Naive B cell (primary cell): ENCODE results near the gene RBFOX2. TPM values are rescaled to one million over a fixed set of nuclear protein-coding genes. Genes with fewer than 3 reads are reported as not detected.
"Not testable (repeated sequence)": the region's sequence is repeated elsewhere in the genome, so short reads cannot be mapped to it uniquely, and the experiment has no call there.

Experiments used
- ATAC-seq, 2 donors: fragments of 150-1000 bp; cut with Tn5 transposase; 2 replicates each; pipeline ENCODE4 v1.10.0; 2021; ENCODE audit warnings: low read depth in 2 of 2, mild to moderate bottlenecking in 2 of 2, moderate library complexity in 2 of 2
- DNase-seq: peaks from one replicate; pipeline ENCODE4 v3.0.0; 2022
- H3K27ac Mint-ChIP-seq, 6 donors: one replicate each; pipeline ENCODE4 v1.8.0; 2020 to 2022; ENCODE audit warnings: mild to moderate bottlenecking in 6 of 6, mixed read lengths in 6 of 6, moderate library complexity in 5 of 6, inconsistent platforms in 2 of 6
- H3K27me3 Mint-ChIP-seq, 3 donors: one replicate each; pipeline ENCODE4 v1.8.0; 2021 to 2022; ENCODE audit warnings: mixed read lengths in 3 of 3, mild to moderate bottlenecking in 1 of 3
- H3K36me3 Mint-ChIP-seq, 2 donors: one replicate each; pipeline ENCODE4 v1.8.0; 2020 to 2022; ENCODE audit warnings: mixed read lengths in 2 of 2, inconsistent platforms in 1 of 2, mild to moderate bottlenecking in 1 of 2
- H3K4me1 Mint-ChIP-seq, 3 donors: one replicate each; pipeline ENCODE4 v1.8.0; 2020 to 2022; ENCODE audit warnings: mixed read lengths in 3 of 3, inconsistent platforms in 1 of 3, mild to moderate bottlenecking in 1 of 3, moderate library complexity in 1 of 3
- H3K4me3 Mint-ChIP-seq, 8 donors: one replicate each; pipeline ENCODE4 v1.8.0; 2020 to 2022; ENCODE audit warnings: mild to moderate bottlenecking in 8 of 8, mixed read lengths in 8 of 8, moderate library complexity in 8 of 8, inconsistent platforms in 2 of 8
- H3K9me3 Mint-ChIP-seq, 7 donors: one replicate each; pipeline ENCODE4 v1.8.0; 2020 to 2022; ENCODE audit warnings: mixed read lengths in 7 of 7, mild to moderate bottlenecking in 5 of 7, inconsistent platforms in 2 of 7, moderate library complexity in 1 of 7
- polyA plus RNA-seq, 6 donors: library from polyadenylated mRNA; unstranded; fragments of 300-500 nt; fragmentation: Illumina TruSeq; gene quantifications; one replicate each; pipeline ENCODE4 v1.2.3, GENCODE V29; 2021; ENCODE audit warnings: low read depth in 6 of 6

The RBFOX2 gene, protein sequence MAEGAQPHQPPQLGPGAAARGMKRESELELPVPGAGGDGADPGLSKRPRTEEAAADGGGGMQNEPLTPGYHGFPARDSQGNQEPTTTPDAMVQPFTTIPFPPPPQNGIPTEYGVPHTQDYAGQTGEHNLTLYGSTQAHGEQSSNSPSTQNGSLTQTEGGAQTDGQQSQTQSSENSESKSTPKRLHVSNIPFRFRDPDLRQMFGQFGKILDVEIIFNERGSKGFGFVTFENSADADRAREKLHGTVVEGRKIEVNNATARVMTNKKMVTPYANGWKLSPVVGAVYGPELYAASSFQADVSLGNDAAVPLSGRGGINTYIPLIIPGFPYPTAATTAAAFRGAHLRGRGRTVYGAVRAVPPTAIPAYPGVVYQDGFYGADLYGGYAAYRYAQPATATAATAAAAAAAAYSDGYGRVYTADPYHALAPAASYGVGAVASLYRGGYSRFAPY
- not detected for polyA plus RNA-seq

- Mint-ChIP-seq H3K9me3 (peaks cover 0 to 1% (median 0%) of the 10 kb centered on the region in 7 donors), H3K27ac (peak within 1 kb of the TSS in 4 of 6 donors; percentile 12 to 62 (median 46)), H3K36me3 (no peaks in the 10 kb centered on the region), H3K27me3 (peaks cover 72 to 78% (median 76%) of the 10 kb centered on the region in 3 donors), H3K4me1 (peaks cover 14 to 15% (median 15%) of the 10 kb centered on the region in 3 donors), H3K4me3 (peak within 1 kb of the TSS; percentile 69 to 95 (median 86))
- ATAC-seq (peak; percentile 72 to 75), DNase-seq (peak; percentile 39)
Observed at GRCh38 chr22:36028646-36029405, at the start of gene RBFOX2. Gene RBFOX2, minus strand, starts transcription at chr22:36028824. Its CDS starts 399 bp downstream, at chr22:36028425.

GRCh38 chr22:36077271-36077670 lies 48.6 kb upstream of the RBFOX2 start:
- H3K4me3 Mint-ChIP-seq: no peak overlapping the region
- ATAC-seq: no peak
- H3K27ac Mint-ChIP-seq: no peak overlapping the region
- H3K27me3 Mint-ChIP-seq: peaks cover 0 to 36% (median 8%) of the 10 kb centered on the region in 3 donors
- H3K36me3 Mint-ChIP-seq: no peaks in the 10 kb centered on the region
- peaks cover 0 to 4% (median 0%) of the 10 kb centered on the region in 7 donors for H3K9me3 Mint-ChIP-seq
- H3K4me1 Mint-ChIP-seq: no peaks in the 10 kb centered on the region
- no peak for DNase-seq

GRCh38 chr22:36075724-36076123 lies 47.1 kb upstream of the RBFOX2 start:
- H3K36me3 Mint-ChIP-seq: no peaks in the 10 kb centered on the region
- no peaks in the 10 kb centered on the region for H3K4me1 Mint-ChIP-seq
- H3K4me3 Mint-ChIP-seq: no peak overlapping the region
- ATAC-seq (no peak), DNase-seq (no peak)
- peaks cover 0 to 33% (median 8%) of the 10 kb centered on the region in 3 donors for H3K27me3 Mint-ChIP-seq
- H3K27ac Mint-ChIP-seq: no peak overlapping the region
- H3K9me3 Mint-ChIP-seq: peaks cover 0 to 4% (median 0%) of the 10 kb centered on the region in 7 donors

DNA sequence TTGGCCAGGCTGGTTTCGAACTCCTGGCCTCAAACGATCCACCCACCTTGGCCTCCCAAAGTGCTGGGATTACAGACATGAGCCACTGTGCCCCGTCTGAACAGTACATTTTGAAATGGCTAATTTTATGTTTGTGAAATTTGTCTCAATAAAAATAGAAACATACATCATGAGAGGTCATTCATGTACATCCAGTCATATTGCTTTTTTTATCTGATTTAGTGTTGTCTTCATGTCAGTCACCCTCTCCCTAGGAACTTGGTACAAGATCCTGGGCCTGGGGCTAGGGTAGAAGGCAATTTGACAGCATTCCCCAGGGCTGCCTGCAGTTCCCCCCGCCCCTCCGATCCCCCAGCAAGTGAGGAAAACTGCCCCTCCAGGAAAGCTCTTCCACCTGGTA lies 46.6 kb upstream of the RBFOX2 start:
- no peak for ATAC-seq
- H3K27me3 Mint-ChIP-seq: peaks cover 0 to 30% (median 8%) of the 10 kb centered on the region in 3 donors
- H3K4me3 Mint-ChIP-seq: no peak overlapping the region
- peaks cover 0 to 4% (median 0%) of the 10 kb centered on the region in 7 donors for H3K9me3 Mint-ChIP-seq
- H3K4me1 Mint-ChIP-seq: no peaks in the 10 kb centered on the region
- DNase-seq: no peak
- peak overlapping the region in 1 of 6 donors; percentile 62 for H3K27ac Mint-ChIP-seq
- H3K36me3 Mint-ChIP-seq: no peaks in the 10 kb centered on the region

- Mint-ChIP-seq H3K4me3 (no peak overlapping the region), H3K4me1 (no peaks in the 10 kb centered on the region)
- no peak for ATAC-seq
Observed at GRCh38 chr22:36073476-36073875, 44.9 kb upstream of the RBFOX2 start.

DNA sequence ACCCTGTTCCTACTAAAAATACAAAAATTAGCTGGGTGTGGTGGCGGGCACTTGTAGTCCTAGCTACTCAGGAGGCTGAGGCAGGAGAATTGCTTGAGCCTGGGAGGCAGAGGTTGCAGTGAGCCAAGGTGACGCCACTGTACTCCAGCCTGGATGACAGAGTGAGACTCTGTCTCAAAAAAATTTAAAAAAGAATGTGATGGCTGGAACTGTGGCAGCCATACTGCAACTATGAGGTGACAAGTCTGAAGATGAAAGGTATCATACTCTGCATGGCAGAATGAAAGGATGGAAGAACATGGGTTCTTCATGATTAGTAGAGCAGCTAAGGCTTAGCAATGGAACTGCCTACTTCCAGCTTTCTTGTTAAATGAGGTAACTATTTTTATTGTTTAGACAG lies 42.0 kb upstream of the RBFOX2 start:
- Mint-ChIP-seq H3K4me3 (peak overlapping the region in 1 of 8 donors; percentile 56), H3K27ac (peak overlapping the region in 1 of 6 donors; percentile 33), H3K27me3 (peaks cover 8 to 21% (median 17%) of the 10 kb centered on the region in 3 donors)
- H3K4me1 Mint-ChIP-seq, DNase-seq, ATAC-seq, H3K9me3 Mint-ChIP-seq, H3K36me3 Mint-ChIP-seq: not testable (repeated sequence)

More at GRCh38 chr22:36073476-36073875, 44.9 kb upstream of the RBFOX2 start:
- H3K27me3 Mint-ChIP-seq: peaks cover 0 to 25% (median 11%) of the 10 kb centered on the region in 3 donors
- H3K36me3 Mint-ChIP-seq: peaks cover 0 to 5% of the 10 kb centered on the region in 2 donors
- no peak overlapping the region for H3K27ac Mint-ChIP-seq
- H3K9me3 Mint-ChIP-seq: peaks cover 0 to 6% (median 1%) of the 10 kb centered on the region in 7 donors
- DNase-seq: no peak

GRCh38 chr22:36069368-36069767 lies 40.7 kb upstream of the RBFOX2 start:
- peaks cover 0 to 3% (median 0%) of the 10 kb centered on the region in 7 donors for H3K9me3 Mint-ChIP-seq
- H3K4me3 Mint-ChIP-seq: no peak overlapping the region
- peaks cover 0 to 5% of the 10 kb centered on the region in 2 donors for H3K36me3 Mint-ChIP-seq
- DNase-seq: no peak
- no peak overlapping the region for H3K27ac Mint-ChIP-seq
- peaks cover 9 to 13% (median 12%) of the 10 kb centered on the region in 3 donors for H3K4me1 Mint-ChIP-seq
- H3K27me3 Mint-ChIP-seq: peaks cover 13 to 20% (median 20%) of the 10 kb centered on the region in 3 donors
- no peak for ATAC-seq

DNA sequence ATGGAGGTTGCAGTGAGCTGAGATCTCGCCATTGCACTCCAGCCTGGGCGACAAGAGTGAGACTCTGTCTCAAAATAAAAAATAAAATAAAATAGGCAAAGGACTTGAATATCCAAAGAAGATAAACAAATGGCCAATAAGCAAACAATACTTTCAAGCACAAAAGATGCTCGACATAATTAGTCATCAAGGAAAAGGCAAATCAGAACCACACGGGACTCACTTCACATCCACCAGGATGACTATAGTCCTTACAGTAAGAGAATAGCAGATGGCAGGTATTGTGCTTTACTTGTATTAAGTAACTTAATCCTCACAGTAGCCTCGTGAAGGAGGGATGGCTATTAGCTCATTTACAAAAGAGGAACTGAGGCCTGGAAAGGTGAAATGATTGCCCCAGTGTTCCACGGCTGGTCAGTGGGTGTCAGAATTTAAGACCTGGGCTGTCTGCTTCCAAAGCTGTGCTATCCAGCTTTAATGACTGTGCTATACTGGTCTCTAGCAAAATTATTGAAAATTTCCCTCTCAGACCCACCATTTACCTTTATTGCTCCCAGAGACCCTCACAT lies 40.2 kb upstream of the RBFOX2 start:
- Mint-ChIP-seq H3K27me3 (peaks cover 18 to 25% (median 25%) of the 10 kb centered on the region in 3 donors), H3K4me1 (peaks cover 9 to 13% (median 12%) of the 10 kb centered on the region in 3 donors), H3K27ac (no peak overlapping the region), H3K9me3 (peaks cover 0 to 3% (median 0%) of the 10 kb centered on the region in 7 donors), H3K36me3 (peaks cover 0 to 5% of the 10 kb centered on the region in 2 donors), H3K4me3 (no peak overlapping the region)
- DNase-seq (no peak), ATAC-seq (no peak)

- Mint-ChIP-seq H3K27ac (peak overlapping the region in 1 of 6 donors; percentile 39), H3K9me3 (peaks cover 0 to 3% (median 0%) of the 10 kb centered on the region in 7 donors), H3K4me3 (no peak overlapping the region), H3K4me1 (peaks cover 9 to 13% (median 12%) of the 10 kb centered on the region in 3 donors), H3K27me3 (peaks cover 25 to 38% (median 31%) of the 10 kb centered on the region in 3 donors), H3K36me3 (peaks cover 0 to 5% of the 10 kb centered on the region in 2 donors)
- ATAC-seq (no peak), DNase-seq (no peak)
Observed at GRCh38 chr22:36067235-36067558, 38.6 kb upstream of the RBFOX2 start.

GRCh38 chr22:36065775-36066544 lies 37.3 kb upstream of the RBFOX2 start:
- peaks cover 25 to 38% (median 31%) of the 10 kb centered on the region in 3 donors for H3K27me3 Mint-ChIP-seq
- peaks cover 0 to 3% (median 0%) of the 10 kb centered on the region in 7 donors for H3K9me3 Mint-ChIP-seq
- ATAC-seq (peak; percentile 62 to 77), DNase-seq (peak; percentile 41)
- peaks cover 0 to 5% of the 10 kb centered on the region in 2 donors for H3K36me3 Mint-ChIP-seq
- peak overlapping the region; percentile 48 to 90 (median 78) for H3K4me3 Mint-ChIP-seq
- H3K4me1 Mint-ChIP-seq: peaks cover 9 to 13% (median 12%) of the 10 kb centered on the region in 3 donors
- H3K27ac Mint-ChIP-seq: peak overlapping the region in 4 of 6 donors; percentile 22 to 80 (median 53)

GRCh38 chr22:36065462-36065774 lies 36.8 kb upstream of the RBFOX2 start:
- DNase-seq (no peak), ATAC-seq (no peak)
- peaks cover 9 to 13% (median 12%) of the 10 kb centered on the region in 3 donors for H3K4me1 Mint-ChIP-seq
- H3K9me3 Mint-ChIP-seq: peaks cover 0 to 3% (median 0%) of the 10 kb centered on the region in 7 donors
- H3K36me3 Mint-ChIP-seq: peaks cover 0 to 5% of the 10 kb centered on the region in 2 donors
- peak overlapping the region in 7 of 8 donors; percentile 65 to 90 (median 75) for H3K4me3 Mint-ChIP-seq
- peaks cover 25 to 38% (median 31%) of the 10 kb centered on the region in 3 donors for H3K27me3 Mint-ChIP-seq
- H3K27ac Mint-ChIP-seq: no peak overlapping the region

- Mint-ChIP-seq H3K27me3 (peaks cover 23 to 38% (median 31%) of the 10 kb centered on the region in 3 donors), H3K36me3 (no peaks in the 10 kb centered on the region), H3K4me1 (peaks cover 9 to 13% (median 12%) of the 10 kb centered on the region in 3 donors), H3K27ac (no peak overlapping the region), H3K4me3 (peak overlapping the region in 1 of 8 donors; percentile 3), H3K9me3 (no peaks in the 10 kb centered on the region)
- no peak for ATAC-seq
- no peak for DNase-seq
Observed at GRCh38 chr22:36064358-36064757, 35.7 kb upstream of the RBFOX2 start.
